A549 (cell line): ENCODE measurements around the gene SPECC1.

ENCODE experiments used
- CTCF ChIP-seq: fragments of >200 bp; sonication (Bioruptor Twin); formaldehyde crosslinking; IDR thresholded peaks from 3 replicates; pipeline ENCODE4 v1.5.1; 2016
- E2F6 ChIP-seq: IDR thresholded peaks from 2 replicates; pipeline ENCODE4 v1.6.1; 2012; ENCODE audit warnings: low read depth, borderline replicate concordance
- ELK1 ChIP-seq: fragments of 150-350 bp; IDR thresholded peaks from 2 replicates; pipeline ENCODE4 v1.6.1; 2014; ENCODE audit warnings: low read depth, mild to moderate bottlenecking, low read length
- EP300 ChIP-seq, 2 experiments: fragments of >200 bp; sonication (Bioruptor Twin); formaldehyde crosslinking; IDR thresholded peaks; 2 replicates in 1 of 2; 3 replicates in 1 of 2; pipeline ENCODE4 v1.6.1; 2016 to 2017
- FOSL2 ChIP-seq, 2 experiments: fragments of 450-650 bp in 1 of 2; fragments of >200 bp in 1 of 2; sonication (Bioruptor Twin) in 1 of 2; formaldehyde crosslinking; IDR thresholded peaks; 2 replicates each; pipeline versions ENCODE4 v1.5.0 to v1.6.1; 2016 to 2020; ENCODE audit warnings: mild to moderate bottlenecking in 1 of 2, moderate library complexity in 1 of 2
- HDAC2 ChIP-seq: fragments of 200-600 bp; sonication (generic); IDR thresholded peaks from 2 replicates; pipeline ENCODE4 v1.6.1; 2016
- HMGXB4 ChIP-seq: fragments of 250-450 bp; sonication (Bioruptor Pico); IDR thresholded peaks from 2 replicates; pipeline ENCODE4 v1.5.0; 2021; ENCODE audit warnings: mild to moderate bottlenecking, moderate library complexity, borderline replicate concordance
- JUN ChIP-seq, 2 experiments: fragments of >200 bp; sonication (Bioruptor Twin); formaldehyde crosslinking; IDR thresholded peaks; 2 replicates in 1 of 2; 3 replicates in 1 of 2; pipeline ENCODE4 v1.6.1; 2016 to 2017
- KDM1A ChIP-seq: fragments of 200-600 bp; sonication (generic); IDR thresholded peaks from 2 replicates; pipeline ENCODE4 v1.6.1; 2016; ENCODE audit warnings: low read depth, mild to moderate bottlenecking
- MAZ ChIP-seq: fragments of 150-350 bp; IDR thresholded peaks from 2 replicates; pipeline ENCODE4 v1.6.1; 2014; ENCODE audit warnings: antibody characterized with exemption, low read depth, low read length, borderline replicate concordance
- SMC3 ChIP-seq: fragments of >200 bp; sonication (Bioruptor Twin); formaldehyde crosslinking; IDR thresholded peaks from 3 replicates; pipeline ENCODE4 v1.6.1; 2018; ENCODE audit warnings: inconsistent platforms
- SREBF2 ChIP-seq: fragments of 450-650 bp; IDR thresholded peaks from 2 replicates; pipeline ENCODE4 v1.6.1; 2014; ENCODE audit warnings: mild to moderate bottlenecking, moderate library complexity

GRCh38 chr17:20257798-20258197 is 248.6 kb downstream of the SPECC1 start:
- no peak for TF ChIP-seq CTCF
- no peak for TF ChIP-seq ELK1
- no peak for TF ChIP-seq HDAC2
- TF ChIP-seq SMC3, result no peak
- no peak for TF ChIP-seq EP300 (IDR thresholded peaks at IDR 0.05)
- TF ChIP-seq HMGXB4 (CRISPR knock-in tag), result no peak
- TF ChIP-seq FOSL2 (IDR thresholded peaks at IDR 0.05), result no peak
- TF ChIP-seq FOSL2 (CRISPR knock-in tag; IDR thresholded peaks at IDR 0.05), result no peak
- no peak for TF ChIP-seq SREBF2
- no peak for TF ChIP-seq KDM1A
- TF ChIP-seq MAZ, result no peak
- TF ChIP-seq E2F6, result no peak
- TF ChIP-seq JUN (IDR thresholded peaks at IDR 0.05), result no peak
